A204.1 (cell line): ENCODE data around the gene ARID3A.

Experiments
- FAIRE-seq: peaks from 2 replicates; lab custom pipeline; 2012; peaks lifted over from hg19 to GRCh38; lab: Jason Lieb, UNC

The ARID3A gene

GRCh38 chr19:1006711-1007398, 81.0 kb downstream of the ARID3A start:
- FAIRE-seq, result no peak

DNA sequence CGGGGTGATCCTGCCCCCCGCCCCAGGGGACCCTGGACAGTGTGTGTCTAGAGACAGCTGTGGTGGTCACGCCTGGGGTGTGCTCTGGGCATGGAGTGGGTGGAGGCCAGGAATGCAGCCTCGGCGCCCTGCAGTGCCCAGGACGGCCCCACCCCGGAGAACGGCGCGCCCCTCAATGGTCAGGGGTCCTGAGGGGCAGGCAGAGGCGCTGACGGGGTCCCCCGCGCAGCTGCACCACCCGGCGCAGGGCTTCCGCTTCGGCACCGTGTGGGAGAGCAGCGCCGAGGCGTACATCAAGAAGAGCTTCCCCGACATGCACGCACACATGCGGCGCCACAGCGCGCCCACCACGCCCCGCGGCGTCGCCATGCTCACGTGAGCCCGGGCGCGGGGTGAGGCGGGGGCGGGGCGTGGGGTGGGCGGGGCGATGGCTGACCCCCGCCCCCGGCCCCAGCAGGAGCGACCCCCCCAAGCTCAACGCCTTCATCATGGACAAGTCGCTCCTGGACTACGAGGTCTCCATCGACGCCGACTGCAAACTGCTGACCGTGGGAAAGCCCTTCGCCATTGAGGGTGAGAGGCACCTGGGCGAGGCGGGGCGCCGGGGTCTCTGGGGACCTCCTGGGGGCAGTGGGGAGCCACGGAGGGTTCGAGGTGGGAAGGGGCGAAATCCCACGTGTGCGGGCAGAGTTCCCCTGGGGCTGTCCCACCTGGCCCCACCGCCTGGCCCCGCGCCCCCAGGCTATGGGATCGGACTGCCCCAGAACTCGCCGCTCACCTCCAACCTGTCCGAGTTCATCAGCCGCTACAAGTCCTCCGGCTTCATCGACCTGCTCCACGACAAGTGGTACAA, 81.8 kb downstream of the ARID3A start:
- FAIRE-seq, result no peak

GRCh38 chr19:1008268-1009040, 82.6 kb downstream of the ARID3A start:
- FAIRE-seq, result no peak

DNA sequence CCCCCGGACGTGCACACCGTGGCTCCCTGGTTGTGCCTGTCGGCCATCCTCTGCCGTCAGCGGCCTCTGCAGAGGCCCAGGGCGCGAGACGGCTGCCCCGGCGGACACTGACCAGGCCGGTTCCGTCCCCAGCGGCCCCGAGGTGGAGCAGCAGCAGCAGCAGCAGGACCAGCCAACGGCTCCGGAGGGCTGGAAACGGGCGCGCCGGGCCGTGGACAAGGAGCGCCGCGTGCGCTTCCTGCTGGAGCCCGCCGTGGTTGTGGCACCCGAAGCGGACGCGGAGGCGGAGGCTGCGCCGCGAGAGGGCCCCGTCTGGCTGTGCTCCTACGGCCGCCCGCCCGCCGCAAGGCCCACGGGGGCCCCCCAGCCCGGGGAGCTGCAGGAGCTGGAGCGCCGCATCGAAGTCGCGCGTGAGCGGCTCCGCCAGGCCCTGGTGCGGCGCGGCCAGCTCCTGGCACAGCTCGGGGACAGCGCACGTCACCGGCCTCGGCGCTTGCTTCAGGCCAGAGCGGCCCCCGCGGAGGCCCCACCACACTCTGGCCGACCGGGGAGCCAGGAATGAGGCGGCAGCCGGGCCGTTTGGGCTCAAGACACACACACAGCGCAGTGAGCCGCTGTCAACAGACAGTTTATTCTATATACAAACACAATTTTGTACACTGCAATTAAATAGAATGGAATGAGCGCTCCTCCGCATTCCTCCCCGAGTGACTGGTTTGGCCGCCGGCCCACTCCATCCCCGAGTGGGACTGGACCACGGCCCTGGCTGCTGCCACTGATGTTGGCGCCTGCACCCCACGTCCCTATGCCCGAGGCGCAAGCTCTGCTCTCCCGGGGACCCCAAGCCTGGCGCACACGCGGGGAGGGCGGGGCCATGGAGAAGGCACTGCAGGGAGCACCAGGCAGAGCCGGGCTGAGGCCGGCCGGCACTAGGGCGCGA, 83.5 kb downstream of the ARID3A start:
- FAIRE-seq, result no peak

GRCh38 chr19:1009981-1010538, 84.2 kb downstream of the ARID3A start:
- no peak for FAIRE-seq

DNA sequence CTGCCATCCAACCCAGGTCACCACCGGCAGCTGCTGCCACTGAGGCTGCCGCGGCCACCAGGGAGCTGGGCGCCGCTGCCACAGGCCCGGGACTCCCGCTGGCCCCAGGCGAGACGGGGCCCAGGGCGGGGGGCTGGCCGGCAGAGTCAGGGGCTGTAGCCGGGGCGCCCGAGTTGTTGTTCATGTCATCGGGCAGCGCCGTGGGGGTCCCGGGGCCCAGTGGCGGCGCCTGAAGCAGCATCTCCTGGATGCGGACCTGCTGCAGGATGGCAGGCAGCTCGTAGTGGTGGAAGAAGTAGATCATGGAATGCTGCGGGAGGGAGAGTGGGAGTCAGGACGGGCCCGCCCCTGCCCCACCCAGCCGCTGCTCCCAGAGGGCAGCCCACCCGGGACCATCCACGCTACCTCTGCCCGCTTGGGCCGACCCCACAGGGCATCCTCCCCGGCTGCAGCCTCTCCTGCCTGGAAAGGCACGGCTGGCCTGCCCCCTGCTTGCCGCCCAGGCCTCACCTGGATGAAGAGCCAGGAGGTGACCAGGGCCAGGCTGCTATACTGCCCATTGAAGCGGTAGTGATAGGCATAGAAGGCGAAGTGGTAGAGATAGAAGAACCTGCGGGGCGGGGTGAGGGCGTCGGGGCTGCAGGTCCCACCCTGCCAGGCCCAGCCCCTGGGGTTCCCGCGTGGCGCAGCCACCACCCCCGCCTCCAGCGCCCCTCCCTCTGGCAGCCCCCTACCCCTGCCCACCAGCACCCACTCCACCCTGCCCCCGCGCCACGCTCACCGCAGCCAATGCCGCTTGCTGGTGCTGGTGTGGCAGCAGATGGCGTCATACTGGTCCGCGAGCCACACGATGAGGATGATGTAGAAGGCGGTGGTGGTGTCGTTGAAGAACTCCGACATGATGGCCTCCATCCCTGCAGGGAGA, 85.0 kb downstream of the ARID3A start:
- FAIRE-seq, result no peak

GRCh38 chr19:1011831-1012333, 86.0 kb downstream of the ARID3A start:
- FAIRE-seq, result no peak

DNA sequence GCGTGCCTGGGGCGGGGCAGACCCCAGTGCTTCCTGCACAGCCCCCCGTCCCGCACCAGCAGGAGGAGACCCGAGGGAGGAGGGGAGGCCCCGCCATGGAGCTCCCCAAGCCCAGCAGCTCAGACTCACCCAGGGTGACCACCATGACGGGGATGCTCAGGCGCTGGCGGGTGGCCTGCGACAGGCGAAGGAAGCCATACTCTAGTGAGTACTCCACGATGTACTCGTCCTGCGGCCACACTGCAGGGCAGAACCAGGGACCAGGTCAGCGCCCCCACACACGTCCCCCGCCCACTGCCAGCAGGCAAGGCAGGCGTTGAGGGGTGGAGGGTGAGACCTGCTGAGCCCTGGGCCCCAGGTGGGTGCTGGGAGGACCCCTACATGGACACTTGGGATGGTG, 86.5 kb downstream of the ARID3A start:
- FAIRE-seq, result no peak

DNA sequence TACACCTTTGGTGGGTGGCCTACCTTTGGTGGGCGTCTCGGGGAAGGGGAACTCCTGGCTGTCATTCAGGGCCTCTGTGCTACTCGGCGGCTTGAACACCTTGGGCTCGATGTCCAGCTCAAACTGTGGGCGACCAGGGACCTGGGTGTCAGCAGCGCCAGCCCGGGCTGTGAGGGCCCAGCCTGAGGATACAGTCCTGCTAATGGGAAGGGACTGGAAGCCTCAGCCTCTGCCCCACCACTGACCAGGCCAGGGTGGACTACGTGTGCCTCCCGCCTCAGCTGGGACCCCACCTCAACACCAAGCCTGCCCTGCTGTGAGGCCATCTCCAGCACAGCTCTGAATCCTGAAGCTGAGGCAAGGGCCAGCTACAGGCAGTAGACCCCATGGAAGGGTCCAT, 87.4 kb downstream of the ARID3A start:
- FAIRE-seq, result no peak

DNA sequence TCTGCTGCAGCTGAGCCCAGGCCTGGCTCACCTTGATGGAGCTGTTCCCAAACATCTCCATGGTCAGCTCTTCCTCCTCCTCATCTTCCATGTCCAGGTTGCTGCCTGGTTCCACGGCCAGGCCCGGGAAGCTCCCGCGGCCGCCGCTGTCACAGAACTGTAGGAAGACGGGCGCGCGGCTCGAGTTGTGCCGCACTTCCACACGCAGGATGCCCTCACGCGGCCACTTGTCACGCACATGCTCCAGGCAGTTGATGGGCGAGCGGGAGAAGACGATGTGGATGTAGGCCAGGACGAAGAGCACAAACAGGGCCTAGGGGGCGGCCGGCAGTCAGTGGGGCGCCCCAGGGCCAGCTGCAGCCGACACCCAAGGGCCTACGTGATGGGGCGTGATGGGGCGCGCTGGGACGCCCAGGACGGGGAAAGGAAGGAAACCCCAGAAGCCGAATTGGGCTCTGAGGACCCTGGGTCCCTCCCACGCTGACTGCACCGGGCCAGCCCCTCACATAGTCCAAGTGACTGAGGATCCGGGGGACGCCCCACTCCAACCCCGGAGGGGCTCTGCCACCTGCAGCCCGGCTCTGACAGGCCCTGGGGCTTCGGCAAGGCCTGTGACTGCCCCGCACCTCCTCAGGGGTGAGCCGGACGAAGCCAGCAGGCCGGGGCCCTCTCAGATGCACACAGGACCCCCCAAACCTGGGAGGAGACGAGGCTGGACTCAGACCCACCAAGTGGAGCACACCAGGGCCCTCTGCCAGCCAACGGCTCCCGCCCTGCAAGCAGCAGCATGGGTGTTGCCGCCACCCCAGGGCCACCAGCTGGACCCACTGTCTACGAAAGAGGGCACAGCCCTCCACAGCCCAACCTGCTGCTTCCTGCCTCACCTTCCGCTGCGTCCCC, 88.6 kb downstream of the ARID3A start:
- FAIRE-seq, result no peak

- no peak for FAIRE-seq
Measured at GRCh38 chr19:1015061-1015781, 89.4 kb downstream of the ARID3A start.

- FAIRE-seq, result no peak
Measured at GRCh38 chr19:1015782-1016646, 90.2 kb downstream of the ARID3A start.

- FAIRE-seq, result no peak
Measured at GRCh38 chr19:1016647-1017114, 90.8 kb downstream of the ARID3A start.

DNA sequence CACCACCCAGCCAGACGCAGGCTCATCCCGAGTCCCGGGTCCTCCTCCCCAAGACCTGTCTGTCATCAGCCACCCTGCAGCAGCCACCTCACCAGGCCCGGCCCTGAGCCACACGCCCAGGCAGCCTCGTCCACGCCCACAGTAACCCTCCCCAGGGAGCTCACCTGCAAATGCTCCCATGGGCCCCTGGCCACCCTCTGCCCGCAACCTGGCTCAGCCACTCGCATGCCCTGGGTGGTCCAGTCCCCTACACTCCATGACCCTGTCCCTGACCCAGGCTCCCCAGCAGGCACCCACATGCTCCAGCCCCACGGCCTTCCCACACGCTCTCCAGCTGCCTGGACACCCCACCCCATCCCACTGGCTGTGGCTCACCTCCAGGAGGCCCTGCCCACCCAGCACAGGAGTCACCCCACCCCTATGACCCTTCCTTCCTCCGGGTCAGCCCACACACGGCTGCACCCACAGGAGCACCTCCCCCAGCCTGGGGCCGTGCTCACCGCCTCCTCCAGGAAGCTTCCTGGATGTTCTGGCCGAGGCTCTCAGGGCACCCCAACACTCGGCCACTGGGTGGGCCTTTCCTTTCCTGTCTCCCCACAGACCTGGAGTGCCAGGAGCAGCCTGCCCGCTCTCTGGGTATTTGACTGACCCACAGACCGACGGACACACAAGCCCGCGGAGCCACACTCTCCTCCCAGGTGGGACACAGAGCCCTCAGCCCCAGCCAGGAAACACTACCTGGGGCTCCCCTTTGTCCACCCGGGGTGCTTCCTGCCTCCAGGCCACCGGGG, 91.5 kb downstream of the ARID3A start:
- no peak for FAIRE-seq

DNA sequence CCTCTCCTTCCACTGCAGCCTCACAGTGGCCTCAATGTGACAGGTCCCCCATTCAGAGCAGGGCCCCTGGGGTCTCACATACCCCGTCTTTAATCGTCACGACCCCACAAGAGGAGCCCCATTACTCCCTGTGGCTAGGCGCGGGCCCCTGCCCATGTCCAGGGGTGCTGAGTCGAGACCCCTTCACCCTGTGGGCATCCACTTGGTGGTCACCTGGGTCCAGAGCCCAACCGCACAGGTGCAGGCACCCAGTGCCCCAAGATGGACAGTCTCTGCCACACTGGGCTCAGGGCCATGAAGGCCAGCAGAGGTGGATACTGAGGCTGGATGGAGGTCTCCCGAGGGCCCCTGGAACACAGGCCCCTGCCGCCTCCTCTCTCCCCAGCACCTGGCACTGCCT, 92.1 kb downstream of the ARID3A start:
- no peak for FAIRE-seq

GRCh38 chr19:1018393-1018792, 92.6 kb downstream of the ARID3A start:
- FAIRE-seq, result no peak
